Measurements from ENCODE around the gene PSMA2.

The PSMA2 gene

GRCh38 chr7:42967391-42967790, 35.4 kb upstream of the PSMA2 start:
- H3K27ac ChIP-seq: no peak overlapping the region
- no peak for TF ChIP-seq CTCF (IDR thresholded peaks at IDR 0.05)
- TF ChIP-seq ZFX (IDR thresholded peaks at IDR 0.05; ENCODE audit: borderline replicate concordance): no peak

DNA sequence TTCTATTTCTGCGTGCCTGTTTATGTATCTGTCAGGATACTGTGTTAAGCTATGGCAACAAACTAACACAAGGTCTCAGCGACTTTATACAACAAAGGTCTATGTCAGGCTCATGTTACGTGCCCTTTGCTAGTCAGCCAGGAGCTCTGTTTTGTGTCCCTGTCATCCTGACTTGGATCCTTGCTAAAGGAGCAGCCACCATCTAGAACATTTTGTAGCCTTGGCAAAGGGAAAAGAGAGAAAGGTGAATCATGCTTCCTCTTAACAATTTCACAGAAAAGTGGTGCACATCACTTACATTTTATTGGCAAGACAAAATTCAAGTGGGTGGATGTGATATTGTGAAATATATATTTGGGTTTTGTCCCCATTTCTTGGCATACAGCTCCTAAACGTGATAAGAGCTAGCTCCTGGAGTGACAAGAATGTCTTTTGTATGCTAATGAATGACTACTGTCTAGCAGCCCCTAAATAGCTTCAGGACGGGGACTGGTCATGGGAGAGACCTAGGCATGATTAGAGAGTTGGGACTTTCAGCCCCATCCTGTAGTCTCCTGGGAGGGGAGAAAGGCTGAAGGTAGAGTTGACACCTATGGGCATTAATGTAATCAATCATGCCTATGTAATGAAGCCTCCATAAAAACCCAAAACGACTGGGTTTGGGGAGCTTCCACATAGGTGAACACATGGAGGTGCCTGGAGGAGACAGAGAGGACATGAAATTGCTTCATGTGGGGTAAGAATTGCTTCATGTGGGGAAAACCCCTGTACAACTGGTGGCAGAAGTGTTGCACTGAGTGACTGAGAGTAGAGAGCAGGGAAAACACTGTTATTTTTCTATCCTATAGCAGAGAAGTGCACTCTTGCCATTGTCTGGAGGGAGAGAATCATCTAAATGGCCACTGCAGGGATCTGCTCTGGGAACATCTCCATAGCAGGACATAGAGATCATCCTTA, 33.2 kb upstream of the PSMA2 start:
- no peak for TF ChIP-seq ZFX (IDR thresholded peaks at IDR 0.05; ENCODE audit: borderline replicate concordance)
- no peak for TF ChIP-seq CTCF (IDR thresholded peaks at IDR 0.05)
- no peak overlapping the region for H3K27ac ChIP-seq

DNA sequence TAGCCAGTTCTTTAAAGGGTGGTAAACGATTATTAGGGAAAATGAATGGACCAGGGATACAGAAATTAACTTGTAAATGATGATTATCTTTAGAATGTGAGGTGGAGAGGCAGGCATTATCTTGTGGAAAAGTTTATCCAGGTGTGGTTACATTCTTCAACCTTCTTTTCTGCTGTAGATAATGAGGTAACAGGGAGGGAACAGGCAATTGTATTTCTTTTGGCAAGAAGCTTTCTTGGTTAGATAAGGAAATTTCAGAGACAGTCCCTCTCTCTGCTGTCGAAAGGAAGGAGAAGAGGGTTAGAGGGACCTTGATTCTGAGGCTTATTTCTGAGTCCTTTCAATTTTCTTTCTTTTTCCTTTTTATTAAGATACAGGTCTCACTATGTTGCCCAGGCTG, 32.3 kb upstream of the PSMA2 start:
- TF ChIP-seq CTCF (IDR thresholded peaks at IDR 0.05) (no peak), ZFX (IDR thresholded peaks at IDR 0.05; ENCODE audit: borderline replicate concordance) (no peak)
- no peak overlapping the region for H3K27ac ChIP-seq

GRCh38 chr7:42961170-42961569, 29.2 kb upstream of the PSMA2 start:
- TF ChIP-seq CTCF (IDR thresholded peaks at IDR 0.05) (no peak), ZFX (IDR thresholded peaks at IDR 0.05; ENCODE audit: borderline replicate concordance) (no peak)
- H3K27ac ChIP-seq: no peak overlapping the region

DNA sequence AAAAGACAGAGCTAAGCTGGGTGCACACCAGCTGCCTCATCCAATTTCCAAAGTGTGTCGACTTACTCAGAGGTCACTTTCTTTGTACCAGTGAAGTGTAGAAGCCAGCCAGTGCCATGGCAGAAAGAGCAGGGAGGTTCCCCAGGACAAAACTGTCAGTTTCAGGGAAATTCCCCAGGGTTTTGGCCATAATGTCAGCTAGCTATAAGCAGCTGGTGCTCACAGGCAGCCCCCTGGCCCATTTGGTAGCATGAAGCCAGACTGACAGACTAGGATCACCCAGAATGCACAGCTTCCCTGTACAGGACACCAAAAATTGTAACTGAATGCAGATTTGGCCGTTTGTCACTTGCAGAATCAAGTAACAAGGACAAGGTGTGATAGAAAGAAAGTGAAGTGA, 28.8 kb upstream of the PSMA2 start:
- TF ChIP-seq ZFX (IDR thresholded peaks at IDR 0.05; ENCODE audit: borderline replicate concordance) (no peak), CTCF (IDR thresholded peaks at IDR 0.05) (no peak)
- H3K27ac ChIP-seq: no peak overlapping the region

- TF ChIP-seq CTCF (IDR thresholded peaks at IDR 0.05) (no peak), ZFX (IDR thresholded peaks at IDR 0.05; ENCODE audit: borderline replicate concordance) (no peak)
- no peak overlapping the region for H3K27ac ChIP-seq
These were observed 27.6 kb upstream of the PSMA2 start for GRCh38 chr7:42959549-42959948.

DNA sequence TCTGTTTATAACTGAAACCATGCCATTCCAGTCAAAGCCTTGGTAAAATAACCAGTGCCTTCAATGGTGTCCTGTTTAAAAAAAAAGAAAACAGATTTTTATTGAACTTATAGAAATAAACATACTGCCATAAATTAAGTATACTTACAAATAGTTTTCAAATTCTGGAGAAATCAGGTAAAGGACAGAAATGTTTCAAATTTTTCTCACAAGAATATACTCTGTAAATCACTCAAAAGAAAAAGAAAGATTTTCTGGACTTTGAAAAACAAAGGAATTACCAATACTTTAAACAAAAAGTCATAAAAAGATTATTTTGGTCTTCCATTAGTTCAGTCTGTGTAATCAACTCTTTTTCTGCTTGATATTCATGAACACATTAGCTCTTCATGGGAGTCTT, 24.1 kb upstream of the PSMA2 start:
- TF ChIP-seq CTCF (IDR thresholded peaks at IDR 0.05) (no peak), ZFX (IDR thresholded peaks at IDR 0.05; ENCODE audit: borderline replicate concordance) (no peak)
- H3K27ac ChIP-seq: no peak overlapping the region
